ENCODE results near the gene CORT.

CORT gene

GRCh38 chr1:10494418-10494753 is 44.6 kb downstream of the CORT start:
- H2BK120ac ChIP-seq (ENCODE audit: insufficient read depth, low read length, poor library complexity), result no peak overlapping the region
- H3K27ac ChIP-seq (ENCODE audit: low read depth, low read length), result no peak overlapping the region
- H3K9ac ChIP-seq (ENCODE audit: low read length), result no peak overlapping the region
- WGBS (ENCODE audit: extremely low coverage, insufficient coverage, insufficient read length), result no CpG with 5 or more reads among the region's 5 CpGs
- H3K27me3 ChIP-seq (ENCODE audit: insufficient read depth, low read length), result no peaks in the 10 kb centered on the region
- H2AFZ ChIP-seq (ENCODE audit: insufficient read depth, low read length, poor library complexity), result no peak overlapping the region
- no peak overlapping the region for H3K4me3 ChIP-seq (ENCODE audit: low read depth, low read length)
- H4K8ac ChIP-seq (ENCODE audit: low read depth, low read length), result no peak overlapping the region
- no peaks in the 10 kb centered on the region for H3K79me1 ChIP-seq (ENCODE audit: low read length)
- H3K79me2 ChIP-seq (ENCODE audit: control insufficient read depth, insufficient read depth, low read length, poor library complexity), result no peaks in the 10 kb centered on the region
- H3K4me1 ChIP-seq (ENCODE audit: control insufficient read depth in 1 of 2, insufficient read depth in 2 of 2, low read length in 2 of 2), result peaks cover 2 to 5% of the 10 kb centered on the region in 2 experiments
- H4K91ac ChIP-seq (ENCODE audit: low read depth, low read length), result no peak overlapping the region
- no peak for DNase-seq
- H3K36me3 ChIP-seq (ENCODE audit: control insufficient read depth in 1 of 2, insufficient read depth in 2 of 2, low read length in 2 of 2), result peaks cover 8 to 9% of the 10 kb centered on the region in 2 experiments
- no peak overlapping the region for H2BK5ac ChIP-seq (ENCODE audit: low read depth, low read length, poor library complexity)
- no peak overlapping the region for H3K4me2 ChIP-seq (ENCODE audit: low read length)
- H3K9me3 ChIP-seq (ENCODE audit: insufficient read depth, low read depth, low read length), result no peaks in the 10 kb centered on the region
- no peak overlapping the region for H3K4ac ChIP-seq (ENCODE audit: low read depth, low read length)
- no peak overlapping the region for H2AK5ac ChIP-seq (ENCODE audit: low read length)
- H3K23ac ChIP-seq (ENCODE audit: low read length), result no peak overlapping the region
- no peak overlapping the region for H3K18ac ChIP-seq (ENCODE audit: low read length)
- no peak overlapping the region for H4K12ac ChIP-seq (ENCODE audit: low read depth, low read length)
- H2BK12ac ChIP-seq (ENCODE audit: low read length), result no peak overlapping the region
- H3K14ac ChIP-seq (ENCODE audit: low read length), result no peak overlapping the region

GRCh38 chr1:10494754-10495474 is 45.1 kb downstream of the CORT start:
- H3K36me3 ChIP-seq (ENCODE audit: control insufficient read depth in 1 of 2, insufficient read depth in 2 of 2, low read length in 2 of 2), result peaks cover 8 to 9% of the 10 kb centered on the region in 2 experiments
- H4K91ac ChIP-seq (ENCODE audit: low read depth, low read length), result no peak overlapping the region
- no peak overlapping the region for H2AFZ ChIP-seq (ENCODE audit: insufficient read depth, low read length, poor library complexity)
- no peaks in the 10 kb centered on the region for H3K9me3 ChIP-seq (ENCODE audit: insufficient read depth, low read depth, low read length)
- H4K12ac ChIP-seq (ENCODE audit: low read depth, low read length), result no peak overlapping the region
- H3K9ac ChIP-seq (ENCODE audit: low read length), result no peak overlapping the region
- no peaks in the 10 kb centered on the region for H3K79me2 ChIP-seq (ENCODE audit: control insufficient read depth, insufficient read depth, low read length, poor library complexity)
- no peak overlapping the region for H2BK5ac ChIP-seq (ENCODE audit: low read depth, low read length, poor library complexity)
- H4K8ac ChIP-seq (ENCODE audit: low read depth, low read length), result peak overlapping the region; percentile 44
- H3K4me3 ChIP-seq (ENCODE audit: low read depth, low read length), result no peak overlapping the region
- no peak overlapping the region for H3K27ac ChIP-seq (ENCODE audit: low read depth, low read length)
- no peaks in the 10 kb centered on the region for H3K79me1 ChIP-seq (ENCODE audit: low read length)
- peak; percentile 67 to 88 for DNase-seq
- no peak overlapping the region for H3K18ac ChIP-seq (ENCODE audit: low read length)
- H3K14ac ChIP-seq (ENCODE audit: low read length), result no peak overlapping the region
- peaks cover 2 to 5% of the 10 kb centered on the region in 2 experiments for H3K4me1 ChIP-seq (ENCODE audit: control insufficient read depth in 1 of 2, insufficient read depth in 2 of 2, low read length in 2 of 2)
- H2BK12ac ChIP-seq (ENCODE audit: low read length), result no peak overlapping the region
- H3K4ac ChIP-seq (ENCODE audit: low read depth, low read length), result peak overlapping the region; percentile 49
- no peaks in the 10 kb centered on the region for H3K27me3 ChIP-seq (ENCODE audit: insufficient read depth, low read length)
- H2BK120ac ChIP-seq (ENCODE audit: insufficient read depth, low read length, poor library complexity), result no peak overlapping the region
- H2AK5ac ChIP-seq (ENCODE audit: low read length), result no peak overlapping the region
- no peak overlapping the region for H3K23ac ChIP-seq (ENCODE audit: low read length)
- H3K4me2 ChIP-seq (ENCODE audit: low read length), result no peak overlapping the region
- no CpG with 5 or more reads among the region's 15 CpGs for WGBS (ENCODE audit: extremely low coverage, insufficient coverage, insufficient read length)

- no peak overlapping the region for H4K8ac ChIP-seq (ENCODE audit: low read depth, low read length)
- H3K18ac ChIP-seq (ENCODE audit: low read length), result no peak overlapping the region
- H3K9ac ChIP-seq (ENCODE audit: low read length), result no peak overlapping the region
- no peaks in the 10 kb centered on the region for H3K79me2 ChIP-seq (ENCODE audit: control insufficient read depth, insufficient read depth, low read length, poor library complexity)
- H2BK12ac ChIP-seq (ENCODE audit: low read length), result no peak overlapping the region
- no peak overlapping the region for H2BK5ac ChIP-seq (ENCODE audit: low read depth, low read length, poor library complexity)
- H3K4me1 ChIP-seq (ENCODE audit: control insufficient read depth in 1 of 2, insufficient read depth in 2 of 2, low read length in 2 of 2), result peaks cover 2 to 5% of the 10 kb centered on the region in 2 experiments
- no peak overlapping the region for H4K91ac ChIP-seq (ENCODE audit: low read depth, low read length)
- no peak overlapping the region for H4K12ac ChIP-seq (ENCODE audit: low read depth, low read length)
- DNase-seq, result no peak
- H3K4me2 ChIP-seq (ENCODE audit: low read length), result no peak overlapping the region
- H3K36me3 ChIP-seq (ENCODE audit: control insufficient read depth in 1 of 2, insufficient read depth in 2 of 2, low read length in 2 of 2), result peaks cover 8 to 9% of the 10 kb centered on the region in 2 experiments
- no peak overlapping the region for H3K4me3 ChIP-seq (ENCODE audit: low read depth, low read length)
- no peak overlapping the region for H3K27ac ChIP-seq (ENCODE audit: low read depth, low read length)
- H3K27me3 ChIP-seq (ENCODE audit: insufficient read depth, low read length), result no peaks in the 10 kb centered on the region
- H3K79me1 ChIP-seq (ENCODE audit: low read length), result no peaks in the 10 kb centered on the region
- H3K4ac ChIP-seq (ENCODE audit: low read depth, low read length), result no peak overlapping the region
- H2BK120ac ChIP-seq (ENCODE audit: insufficient read depth, low read length, poor library complexity), result no peak overlapping the region
- H2AFZ ChIP-seq (ENCODE audit: insufficient read depth, low read length, poor library complexity), result no peak overlapping the region
- no peaks in the 10 kb centered on the region for H3K9me3 ChIP-seq (ENCODE audit: insufficient read depth, low read depth, low read length)
- H3K14ac ChIP-seq (ENCODE audit: low read length), result no peak overlapping the region
- WGBS (ENCODE audit: extremely low coverage, insufficient coverage, insufficient read length), result no CpG with 5 or more reads among the region's 10 CpGs
- H3K23ac ChIP-seq (ENCODE audit: low read length), result no peak overlapping the region
- H2AK5ac ChIP-seq (ENCODE audit: low read length), result no peak overlapping the region
Measured at GRCh38 chr1:10495475-10495817, 45.6 kb downstream of the CORT start.

GRCh38 chr1:10495952-10496351 is 46.1 kb downstream of the CORT start:
- Histone ChIP-seq H2BK5ac (ENCODE audit: low read depth, low read length, poor library complexity) (no peak overlapping the region), H3K14ac (ENCODE audit: low read length) (no peak overlapping the region), H3K9ac (ENCODE audit: low read length) (peak overlapping the region; percentile 45), H3K23ac (ENCODE audit: low read length) (no peak overlapping the region), H3K18ac (ENCODE audit: low read length) (no peak overlapping the region), H3K4ac (ENCODE audit: low read depth, low read length) (no peak overlapping the region), H4K8ac (ENCODE audit: low read depth, low read length) (no peak overlapping the region), H2BK120ac (ENCODE audit: insufficient read depth, low read length, poor library complexity) (no peak overlapping the region), H3K4me3 (ENCODE audit: low read depth, low read length) (no peak overlapping the region), H4K12ac (ENCODE audit: low read depth, low read length) (no peak overlapping the region), H3K4me1 (ENCODE audit: control insufficient read depth in 1 of 2, insufficient read depth in 2 of 2, low read length in 2 of 2) (peaks cover 2 to 5% of the 10 kb centered on the region in 2 experiments), H2BK12ac (ENCODE audit: low read length) (no peak overlapping the region), H2AK5ac (ENCODE audit: low read length) (no peak overlapping the region), H3K9me3 (ENCODE audit: insufficient read depth, low read depth, low read length) (no peaks in the 10 kb centered on the region), H4K91ac (ENCODE audit: low read depth, low read length) (no peak overlapping the region), H3K27me3 (ENCODE audit: insufficient read depth, low read length) (no peaks in the 10 kb centered on the region), H3K79me2 (ENCODE audit: control insufficient read depth, insufficient read depth, low read length, poor library complexity) (no peaks in the 10 kb centered on the region), H3K4me2 (ENCODE audit: low read length) (no peak overlapping the region), H2AFZ (ENCODE audit: insufficient read depth, low read length, poor library complexity) (no peak overlapping the region), H3K79me1 (ENCODE audit: low read length) (no peaks in the 10 kb centered on the region), H3K36me3 (ENCODE audit: control insufficient read depth in 1 of 2, insufficient read depth in 2 of 2, low read length in 2 of 2) (peaks cover 8 to 9% of the 10 kb centered on the region in 2 experiments), H3K27ac (ENCODE audit: low read depth, low read length) (no peak overlapping the region)
- no CpG with 5 or more reads among the region's 14 CpGs for WGBS (ENCODE audit: extremely low coverage, insufficient coverage, insufficient read length)
- DNase-seq, result peak in 1 of 2 donors; percentile 22
